K562 (cell line): Measurements from ENCODE around the gene MBD3L4. TPM values are rescaled to one million over a fixed set of nuclear protein-coding genes. Genes with fewer than 3 reads are reported as not detected.

Experiments used
- BDP1 ChIP-seq: IDR thresholded peaks from 3 replicates; pipeline ENCODE4 v1.6.1; 2011; ENCODE audit not compliant: insufficient read length, insufficient read depth
- BMI1 ChIP-seq: fragments of 150-350 bp; IDR thresholded peaks from 2 replicates; pipeline ENCODE4 v1.6.1; 2014; ENCODE audit warnings: low read length
- BRF1 ChIP-seq: IDR thresholded peaks from 3 replicates; pipeline ENCODE4 v1.6.1; 2011; ENCODE audit warnings: borderline replicate concordance, mild to moderate bottlenecking; ENCODE audit not compliant: insufficient read length; ENCODE audit errors: extremely low read depth
- CCNT2 ChIP-seq: IDR thresholded peaks from 2 replicates; pipeline ENCODE4 v1.6.1; 2011; ENCODE audit warnings: borderline replicate concordance, low read depth, mild to moderate bottlenecking, moderate library complexity, mixed read lengths, low read length; ENCODE audit not compliant: insufficient read length; ENCODE audit errors: extremely low read depth
- EP400 ChIP-seq: fragments of 450-650 bp; IDR thresholded peaks from 2 replicates; pipeline ENCODE4 v1.6.1; 2017; ENCODE audit warnings: antibody characterized with exemption, mild to moderate bottlenecking, moderate library complexity
- HMGN3 ChIP-seq: IDR thresholded peaks from 2 replicates; pipeline ENCODE4 v1.6.1; 2011; ENCODE audit warnings: borderline replicate concordance, low read depth, mild to moderate bottlenecking, mixed read lengths, low read length; ENCODE audit not compliant: insufficient read length; ENCODE audit errors: extremely low read depth
- HNRNPUL1 ChIP-seq: fragments of 200-400 bp; formaldehyde crosslinking; IDR thresholded peaks from 2 replicates; pipeline ENCODE4 v1.6.1; 2017; ENCODE audit warnings: low read length
- MTA2 ChIP-seq: fragments of 450-650 bp; IDR thresholded peaks from 2 replicates; pipeline ENCODE4 v1.6.1; 2016; ENCODE audit warnings: low read depth
- NCOA2 ChIP-seq, 2 experiments: fragments of 450-650 bp; IDR thresholded peaks; 2 replicates each; pipeline ENCODE4 v1.6.1; 2018; ENCODE audit warnings: mild to moderate bottlenecking in 2 of 2, moderate library complexity in 1 of 2; ENCODE audit not compliant: partially characterized antibody in 2 of 2
- NELFE ChIP-seq: IDR thresholded peaks from 2 replicates; pipeline ENCODE4 v1.6.1; 2011; ENCODE audit warnings: mild to moderate bottlenecking; ENCODE audit not compliant: insufficient read depth, insufficient read length
- PCBP1 ChIP-seq: fragments of 200-400 bp; formaldehyde crosslinking; IDR thresholded peaks from 2 replicates; pipeline ENCODE4 v1.6.1; 2018; ENCODE audit warnings: mild to moderate bottlenecking, low read depth, low read length; ENCODE audit not compliant: poor library complexity, severe bottlenecking
- RBM15 ChIP-seq: fragments of 200-400 bp; formaldehyde crosslinking; IDR thresholded peaks from 2 replicates; pipeline ENCODE4 v1.6.1; 2018; ENCODE audit warnings: mild to moderate bottlenecking, low read length, moderate library complexity; ENCODE audit not compliant: insufficient read depth
- SUPT5H ChIP-seq: fragments of 450-650 bp; IDR thresholded peaks from 2 replicates; pipeline ENCODE4 v1.6.1; 2016
- TGIF2 ChIP-seq: sonication (generic); formaldehyde crosslinking; IDR thresholded peaks from 2 replicates; pipeline ENCODE4 v1.8.1; 2022; ENCODE audit warnings: mild to moderate bottlenecking, missing genetic modification reagents, moderate library complexity
- ZNF253 ChIP-seq: fragments of 250-450 bp; sonication (Bioruptor Pico); conservative IDR thresholded peaks from 2 replicates; pipeline ENCODE4 v1.6.1; 2021; ENCODE audit warnings: mild to moderate bottlenecking
- ZNF384 ChIP-seq: IDR thresholded peaks from 2 replicates; pipeline ENCODE4 v1.6.1; 2012; ENCODE audit warnings: low read depth, low read length, improper control_type of control experiment
- polyA plus RNA-seq, 8 experiments: library from polyadenylated mRNA; depleted of rRNA in 4 of 8; stranded (reverse) in 5 of 8; unstranded in 3 of 8; fragments of >200 nt; fragmentation: Nextera tagmentation in 2 of 8; fragmentation: Illumina TruSeq in 1 of 8; extraction: Ambion mirVana in 2 of 8; extraction: Trizol in 1 of 8; gene quantifications; 2 replicates each; pipeline versions ENCODE4 v1.2.1 to v1.2.3, GENCODE V29; 2011 to 2014; ENCODE audit warnings: inconsistent platforms in 1 of 8, missing spikeins in 1 of 8
- total RNA-seq, 7 experiments: library from RNA; depleted of rRNA in 6 of 7; stranded (reverse); fragments of >200 nt in 6 of 7; fragmentation: Illumina TruSeq in 2 of 7; extraction: Trizol in 2 of 7; gene quantifications; 2 replicates each; pipeline versions ENCODE4 v1.2.1 to v1.2.3, GENCODE V29; 2011 to 2021; ENCODE audit warnings: low replicate concordance in 1 of 7
- TF ChIP-seq, protein P1 (sequence below), 2 experiments: fragments of 450-650 bp in 1 of 2; sonication (generic) in 1 of 2; formaldehyde crosslinking; conservative IDR thresholded peaks; 2 replicates each; pipeline versions ENCODE4 v1.4.0 to v1.8.1; 2020 to 2022; ENCODE audit warnings: mild to moderate bottlenecking in 1 of 2, missing genetic modification reagents in 1 of 2
- TF ChIP-seq, protein P2 (sequence below): fragments of 250-450 bp; sonication (Bioruptor Pico); IDR thresholded peaks from 2 replicates; pipeline ENCODE4 v1.5.0; 2021
- TF ChIP-seq, protein P3 (sequence below): IDR thresholded peaks from 2 replicates; pipeline ENCODE4 v1.6.1; 2011; ENCODE audit not compliant: insufficient read length; ENCODE audit errors: extremely low read depth
- TF ChIP-seq, protein P4 (sequence below): sonication (generic); formaldehyde crosslinking; IDR thresholded peaks from 2 replicates; pipeline ENCODE4 v1.8.0; 2023; ENCODE audit warnings: mild to moderate bottlenecking, missing genetic modification reagents

Gene MBD3L4
- total and polyA plus RNA-seq, 9 of the 15 experiments (the other 6 are each of a cell fraction or from before 2014, with no cell fraction given) = not detected

DNA sequence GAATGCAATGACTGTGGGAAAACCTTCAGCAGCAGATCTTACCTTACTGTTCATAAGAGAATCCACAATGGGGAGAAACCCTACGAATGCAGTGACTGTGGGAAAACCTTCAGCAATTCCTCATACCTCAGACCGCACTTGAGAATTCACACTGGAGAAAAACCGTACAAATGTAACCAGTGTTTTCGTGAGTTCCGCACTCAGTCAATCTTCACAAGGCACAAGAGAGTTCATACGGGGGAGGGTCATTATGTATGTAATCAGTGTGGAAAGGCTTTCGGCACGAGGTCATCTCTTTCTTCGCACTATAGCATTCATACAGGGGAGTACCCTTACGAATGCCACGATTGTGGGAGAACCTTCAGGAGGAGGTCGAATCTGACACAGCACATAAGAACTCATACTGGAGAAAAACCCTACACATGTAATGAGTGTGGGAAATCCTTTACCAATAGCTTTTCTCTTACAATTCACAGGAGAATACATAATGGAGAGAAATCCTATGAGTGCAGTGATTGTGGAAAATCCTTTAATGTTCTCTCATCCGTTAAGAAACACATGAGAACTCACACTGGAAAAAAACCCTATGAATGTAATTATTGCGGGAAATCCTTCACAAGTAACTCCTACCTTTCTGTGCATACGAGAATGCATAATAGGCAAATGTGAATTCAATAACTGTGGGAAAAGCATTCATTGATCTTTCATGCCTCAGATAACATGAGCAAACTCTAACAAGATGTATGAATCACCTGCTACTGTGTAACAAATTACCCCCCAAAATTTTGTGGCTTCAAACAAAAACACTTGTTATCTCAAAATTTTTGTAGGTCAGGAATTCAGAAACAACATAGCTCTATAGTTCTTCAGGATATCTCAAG lies 43.3 kb upstream of the MBD3L4 start (continued):
- TF ChIP-seq, protein P1, sequence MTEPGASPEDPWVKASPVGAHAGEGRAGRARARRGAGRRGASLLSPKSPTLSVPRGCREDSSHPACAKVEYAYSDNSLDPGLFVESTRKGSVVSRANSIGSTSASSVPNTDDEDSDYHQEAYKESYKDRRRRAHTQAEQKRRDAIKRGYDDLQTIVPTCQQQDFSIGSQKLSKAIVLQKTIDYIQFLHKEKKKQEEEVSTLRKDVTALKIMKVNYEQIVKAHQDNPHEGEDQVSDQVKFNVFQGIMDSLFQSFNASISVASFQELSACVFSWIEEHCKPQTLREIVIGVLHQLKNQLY (CRISPR knock-in tag; conservative IDR thresholded peaks at IDR 0.05) = no peak
- TF ChIP-seq, protein P2, sequence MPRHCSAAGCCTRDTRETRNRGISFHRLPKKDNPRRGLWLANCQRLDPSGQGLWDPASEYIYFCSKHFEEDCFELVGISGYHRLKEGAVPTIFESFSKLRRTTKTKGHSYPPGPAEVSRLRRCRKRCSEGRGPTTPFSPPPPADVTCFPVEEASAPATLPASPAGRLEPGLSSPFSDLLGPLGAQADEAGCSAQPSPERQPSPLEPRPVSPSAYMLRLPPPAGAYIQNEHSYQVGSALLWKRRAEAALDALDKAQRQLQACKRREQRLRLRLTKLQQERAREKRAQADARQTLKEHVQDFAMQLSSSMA (CRISPR knock-in tag) = no peak
- TF ChIP-seq, protein P3, sequence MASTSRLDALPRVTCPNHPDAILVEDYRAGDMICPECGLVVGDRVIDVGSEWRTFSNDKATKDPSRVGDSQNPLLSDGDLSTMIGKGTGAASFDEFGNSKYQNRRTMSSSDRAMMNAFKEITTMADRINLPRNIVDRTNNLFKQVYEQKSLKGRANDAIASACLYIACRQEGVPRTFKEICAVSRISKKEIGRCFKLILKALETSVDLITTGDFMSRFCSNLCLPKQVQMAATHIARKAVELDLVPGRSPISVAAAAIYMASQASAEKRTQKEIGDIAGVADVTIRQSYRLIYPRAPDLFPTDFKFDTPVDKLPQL = no peak
- TF ChIP-seq BRF1 = no peak
- no peak for TF ChIP-seq CCNT2
- TF ChIP-seq, protein P4, sequence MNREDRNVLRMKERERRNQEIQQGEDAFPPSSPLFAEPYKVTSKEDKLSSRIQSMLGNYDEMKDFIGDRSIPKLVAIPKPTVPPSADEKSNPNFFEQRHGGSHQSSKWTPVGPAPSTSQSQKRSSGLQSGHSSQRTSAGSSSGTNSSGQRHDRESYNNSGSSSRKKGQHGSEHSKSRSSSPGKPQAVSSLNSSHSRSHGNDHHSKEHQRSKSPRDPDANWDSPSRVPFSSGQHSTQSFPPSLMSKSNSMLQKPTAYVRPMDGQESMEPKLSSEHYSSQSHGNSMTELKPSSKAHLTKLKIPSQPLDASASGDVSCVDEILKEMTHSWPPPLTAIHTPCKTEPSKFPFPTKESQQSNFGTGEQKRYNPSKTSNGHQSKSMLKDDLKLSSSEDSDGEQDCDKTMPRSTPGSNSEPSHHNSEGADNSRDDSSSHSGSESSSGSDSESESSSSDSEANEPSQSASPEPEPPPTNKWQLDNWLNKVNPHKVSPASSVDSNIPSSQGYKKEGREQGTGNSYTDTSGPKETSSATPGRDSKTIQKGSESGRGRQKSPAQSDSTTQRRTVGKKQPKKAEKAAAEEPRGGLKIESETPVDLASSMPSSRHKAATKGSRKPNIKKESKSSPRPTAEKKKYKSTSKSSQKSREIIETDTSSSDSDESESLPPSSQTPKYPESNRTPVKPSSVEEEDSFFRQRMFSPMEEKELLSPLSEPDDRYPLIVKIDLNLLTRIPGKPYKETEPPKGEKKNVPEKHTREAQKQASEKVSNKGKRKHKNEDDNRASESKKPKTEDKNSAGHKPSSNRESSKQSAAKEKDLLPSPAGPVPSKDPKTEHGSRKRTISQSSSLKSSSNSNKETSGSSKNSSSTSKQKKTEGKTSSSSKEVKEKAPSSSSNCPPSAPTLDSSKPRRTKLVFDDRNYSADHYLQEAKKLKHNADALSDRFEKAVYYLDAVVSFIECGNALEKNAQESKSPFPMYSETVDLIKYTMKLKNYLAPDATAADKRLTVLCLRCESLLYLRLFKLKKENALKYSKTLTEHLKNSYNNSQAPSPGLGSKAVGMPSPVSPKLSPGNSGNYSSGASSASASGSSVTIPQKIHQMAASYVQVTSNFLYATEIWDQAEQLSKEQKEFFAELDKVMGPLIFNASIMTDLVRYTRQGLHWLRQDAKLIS (CRISPR knock-in tag) = no peak
- TF ChIP-seq NELFE = no peak
- no peak for TF ChIP-seq EP400
- TF ChIP-seq HMGN3 = no peak
- TF ChIP-seq SUPT5H = 0 out of 2 replicates have a peak, but pooled peaks have one; percentile 18
- TF ChIP-seq BDP1 = no peak
- no peak for TF ChIP-seq PCBP1
- TF ChIP-seq HNRNPUL1 = no peak
- TF ChIP-seq ZNF253 (CRISPR knock-in tag) = no peak
- TF ChIP-seq NCOA2 (IDR thresholded peaks at IDR 0.05; ENCODE audit: partially characterized antibody in 2 of 2) = no peak
- no peak for TF ChIP-seq ZNF384
- no peak for TF ChIP-seq RBM15
- TF ChIP-seq MTA2 = no peak
- no peak for TF ChIP-seq BMI1
- no peak for TF ChIP-seq TGIF2
